HFF-Myc (cell line): ENCODE measurements around the gene LEF1.

Source experiments
- DNase-seq: peaks from one replicate; pipeline ENCODE4 v3.0.0-alpha.2; 2011; ENCODE audit warnings: low read depth; ENCODE audit errors: extremely low read depth
- H3K4me3 ChIP-seq: replicated peaks from 2 replicates; pipeline ENCODE4 v1.5.1; 2011; ENCODE audit warnings: low read depth, mild to moderate bottlenecking, control low read depth, low read length
- TF ChIP-seq, protein P1 (sequence below): IDR thresholded peaks from 2 replicates; pipeline ENCODE4 v1.5.1; 2012; ENCODE audit warnings: mild to moderate bottlenecking, low read depth, low read length, control low read depth; ENCODE audit errors: missing control alignments

LEF1 gene

DNA sequence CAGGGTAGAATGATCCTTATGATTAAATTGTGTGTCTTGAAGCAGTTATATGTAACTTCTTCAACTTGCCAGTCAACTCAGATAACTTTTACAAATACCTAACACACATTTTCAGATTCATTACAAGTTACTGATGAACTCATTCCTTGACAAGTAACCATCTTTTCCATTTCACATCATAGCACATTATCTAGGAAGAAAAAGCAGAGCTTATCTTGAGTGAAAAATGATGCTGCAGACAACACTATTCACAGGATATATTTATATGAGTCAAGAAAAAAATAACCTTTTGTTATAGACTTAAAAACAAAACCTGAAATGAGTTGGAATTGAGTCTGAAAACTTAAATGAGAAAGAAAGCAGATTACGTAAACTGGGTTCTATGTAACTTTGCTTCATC lies 68.9 kb downstream of the LEF1 start:
- TF ChIP-seq, protein P1, sequence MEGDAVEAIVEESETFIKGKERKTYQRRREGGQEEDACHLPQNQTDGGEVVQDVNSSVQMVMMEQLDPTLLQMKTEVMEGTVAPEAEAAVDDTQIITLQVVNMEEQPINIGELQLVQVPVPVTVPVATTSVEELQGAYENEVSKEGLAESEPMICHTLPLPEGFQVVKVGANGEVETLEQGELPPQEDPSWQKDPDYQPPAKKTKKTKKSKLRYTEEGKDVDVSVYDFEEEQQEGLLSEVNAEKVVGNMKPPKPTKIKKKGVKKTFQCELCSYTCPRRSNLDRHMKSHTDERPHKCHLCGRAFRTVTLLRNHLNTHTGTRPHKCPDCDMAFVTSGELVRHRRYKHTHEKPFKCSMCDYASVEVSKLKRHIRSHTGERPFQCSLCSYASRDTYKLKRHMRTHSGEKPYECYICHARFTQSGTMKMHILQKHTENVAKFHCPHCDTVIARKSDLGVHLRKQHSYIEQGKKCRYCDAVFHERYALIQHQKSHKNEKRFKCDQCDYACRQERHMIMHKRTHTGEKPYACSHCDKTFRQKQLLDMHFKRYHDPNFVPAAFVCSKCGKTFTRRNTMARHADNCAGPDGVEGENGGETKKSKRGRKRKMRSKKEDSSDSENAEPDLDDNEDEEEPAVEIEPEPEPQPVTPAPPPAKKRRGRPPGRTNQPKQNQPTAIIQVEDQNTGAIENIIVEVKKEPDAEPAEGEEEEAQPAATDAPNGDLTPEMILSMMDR: no peak
- H3K4me3 ChIP-seq: no peak overlapping the region
- no peak for DNase-seq

DNA sequence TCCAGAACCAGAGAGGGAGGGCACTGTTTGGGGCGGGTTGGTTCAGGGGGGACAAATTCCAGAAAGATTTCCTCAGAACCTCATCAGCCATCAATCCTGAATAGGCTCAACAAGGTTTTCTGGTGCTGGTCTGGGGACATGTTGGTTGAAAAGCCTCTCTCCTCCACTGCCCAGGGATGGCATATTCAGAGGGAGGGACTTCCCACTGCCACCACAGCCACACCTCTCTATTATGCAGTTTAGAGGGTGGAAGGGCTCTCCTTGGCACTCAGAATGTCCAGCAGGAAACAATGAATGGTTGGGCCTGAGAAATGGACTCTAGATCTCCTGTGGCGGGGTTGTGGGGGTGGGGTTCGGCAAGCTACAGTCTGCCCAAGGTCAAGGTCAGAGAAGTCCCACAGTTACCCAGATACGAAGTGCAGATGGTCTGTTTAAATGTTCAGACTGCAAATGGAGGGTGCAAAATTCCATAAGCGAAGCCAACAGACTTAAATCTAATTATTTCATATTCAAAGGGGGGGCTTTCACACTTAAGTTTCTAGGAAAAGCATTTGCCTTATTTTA lies 70.7 kb downstream of the LEF1 start:
- TF ChIP-seq, protein P1: no peak
- DNase-seq: no peak
- no peak overlapping the region for H3K4me3 ChIP-seq

DNA sequence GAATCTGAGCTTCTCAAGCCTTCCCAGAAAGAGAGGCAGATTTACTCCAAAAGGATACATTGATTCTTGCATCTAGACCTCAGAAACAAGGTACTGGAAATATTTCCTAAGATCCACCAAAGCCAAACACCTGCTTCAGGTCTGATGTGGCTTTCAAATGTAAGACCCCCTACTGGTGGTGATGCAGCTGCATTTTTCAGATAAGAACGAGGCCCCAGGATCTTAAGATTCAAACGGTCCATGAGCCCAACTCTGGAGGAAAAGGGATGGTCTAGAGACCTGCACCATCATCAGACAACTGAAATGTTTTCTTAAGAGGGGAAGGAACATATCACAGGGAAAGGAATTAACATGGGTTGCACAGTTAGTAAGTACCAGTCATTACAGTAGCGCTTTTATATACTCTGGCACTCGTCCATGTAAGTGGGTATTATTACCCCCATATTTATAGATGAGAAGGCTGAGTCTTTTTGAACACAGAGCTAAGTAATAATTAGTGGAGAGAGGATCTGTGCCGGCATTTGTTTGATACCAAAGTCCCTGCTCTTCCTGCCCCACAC lies 73.7 kb downstream of the LEF1 start:
- no peak for DNase-seq
- TF ChIP-seq, protein P1: peak; percentile 6

DNA sequence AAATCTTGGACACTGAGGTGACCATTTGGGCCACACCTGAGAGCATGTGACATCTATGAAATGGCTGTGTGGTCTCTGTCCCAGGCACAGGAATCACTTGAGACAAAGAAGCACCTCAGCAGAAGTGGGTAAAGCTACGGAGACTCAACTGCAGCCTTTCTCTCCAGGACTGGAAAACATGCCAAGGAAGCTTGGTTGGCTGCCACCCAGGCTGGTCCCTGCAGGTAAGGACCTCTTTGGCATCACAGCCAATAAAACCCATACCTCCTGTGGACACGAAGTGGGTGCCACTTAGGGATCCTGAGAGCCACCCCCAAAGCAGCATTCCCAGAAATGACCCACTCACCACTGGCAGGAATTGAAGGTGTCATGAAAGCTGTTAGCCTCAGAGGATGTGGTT lies 74.6 kb downstream of the LEF1 start:
- TF ChIP-seq, protein P1: no peak
- no peak overlapping the region for H3K4me3 ChIP-seq
- DNase-seq: no peak

More for the DNA sequence above, 73.7 kb downstream of the LEF1 start:
- no peak overlapping the region for H3K4me3 ChIP-seq

DNA sequence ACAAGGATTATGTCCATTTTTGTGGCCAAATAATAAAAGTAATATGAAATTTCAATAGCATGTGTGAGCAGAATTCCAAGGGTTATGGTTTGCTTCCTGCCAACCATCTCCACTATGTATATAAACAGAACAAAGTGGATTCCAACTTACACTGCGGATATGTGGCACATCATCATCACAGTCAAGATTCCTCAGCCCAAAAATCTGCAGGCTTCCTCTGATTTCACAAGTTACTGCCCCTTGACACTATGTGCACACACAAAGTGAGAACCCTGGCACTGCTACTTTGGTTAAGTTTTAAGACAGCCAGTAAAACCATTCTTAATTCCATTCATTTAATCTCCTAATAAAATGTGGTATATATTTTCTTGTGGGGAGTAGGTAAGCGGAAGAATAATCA lies 76.4 kb downstream of the LEF1 start:
- TF ChIP-seq, protein P1: no peak
- DNase-seq: no peak
- no peak overlapping the region for H3K4me3 ChIP-seq

DNA sequence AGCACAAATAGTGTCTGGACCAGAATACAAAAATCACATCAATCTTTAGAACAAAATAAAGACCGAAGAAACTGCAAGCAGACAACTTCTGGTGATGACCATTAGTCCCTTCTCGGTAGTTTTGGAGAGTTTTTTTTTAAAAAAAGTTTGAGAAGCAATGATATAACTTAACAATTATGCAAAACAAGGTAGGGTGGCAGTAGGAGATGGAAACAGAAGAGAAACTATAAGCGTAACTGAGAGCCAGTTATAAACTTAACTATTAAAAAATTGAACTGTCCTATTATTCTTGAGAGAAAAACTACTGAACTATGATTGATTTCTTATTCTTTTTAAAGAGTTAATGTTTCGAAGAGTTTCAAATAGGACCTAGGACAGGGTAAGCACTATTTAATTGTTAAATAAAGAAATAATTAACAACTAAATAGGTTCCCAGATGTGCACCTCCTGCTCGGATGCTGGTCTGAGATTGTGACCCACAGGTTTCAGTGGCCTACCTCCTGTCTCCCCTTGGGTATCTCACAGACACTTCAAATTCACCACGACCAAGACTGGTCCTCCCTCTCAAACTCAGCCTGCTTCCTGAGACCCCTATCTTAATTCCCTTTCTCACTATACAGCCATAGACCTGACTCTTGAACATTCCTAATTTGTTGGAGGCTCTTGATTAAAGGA lies 81.3 kb downstream of the LEF1 start:
- no peak for DNase-seq
- TF ChIP-seq, protein P1: no peak
- no peak overlapping the region for H3K4me3 ChIP-seq

DNA sequence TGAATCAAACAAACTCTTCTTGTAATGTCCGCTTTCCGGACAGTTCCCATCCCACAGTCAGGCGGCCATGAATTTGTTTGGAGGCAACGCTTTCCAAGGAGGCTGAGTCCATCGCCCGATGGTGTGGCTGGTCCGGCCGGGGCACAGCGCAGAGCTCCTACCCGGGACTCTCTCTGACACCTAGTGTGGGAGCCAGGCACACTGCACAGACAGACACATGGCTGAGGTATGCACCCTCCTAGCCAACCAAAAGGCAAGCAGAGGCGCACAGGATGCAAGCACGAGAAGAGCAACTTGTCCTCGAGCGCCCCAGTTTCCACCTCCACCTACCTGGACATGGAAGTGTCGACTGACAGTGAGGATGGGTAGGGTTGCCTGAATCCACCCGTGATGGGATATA lies 87.5 kb downstream of the LEF1 start:
- no peak for DNase-seq
- TF ChIP-seq, protein P1: no peak
- H3K4me3 ChIP-seq: no peak overlapping the region
